ENCODE results near the gene ZSWIM6. TPM values are rescaled to one million over a fixed set of nuclear protein-coding genes. Genes with fewer than 3 reads are reported as not detected.

Gene ZSWIM6
- total and polyA plus RNA-seq, 8 donors = 2.9 to 39.3 (median 15.4) TPM

- H3K4me3 ChIP-seq = no peak overlapping the region
- H3K27ac ChIP-seq = no peak overlapping the region
- WGBS, 5 donors = 87 to 97% (median 93%) methylated on average over 6 of the region's 6 CpGs
- H3K4me1 ChIP-seq = peaks cover 10 to 64% (median 39%) of the 10 kb centered on the region in 4 donors
- no peak for TF ChIP-seq POLR2A (IDR thresholded peaks at IDR 0.05)
- TF ChIP-seq, protein P1, sequence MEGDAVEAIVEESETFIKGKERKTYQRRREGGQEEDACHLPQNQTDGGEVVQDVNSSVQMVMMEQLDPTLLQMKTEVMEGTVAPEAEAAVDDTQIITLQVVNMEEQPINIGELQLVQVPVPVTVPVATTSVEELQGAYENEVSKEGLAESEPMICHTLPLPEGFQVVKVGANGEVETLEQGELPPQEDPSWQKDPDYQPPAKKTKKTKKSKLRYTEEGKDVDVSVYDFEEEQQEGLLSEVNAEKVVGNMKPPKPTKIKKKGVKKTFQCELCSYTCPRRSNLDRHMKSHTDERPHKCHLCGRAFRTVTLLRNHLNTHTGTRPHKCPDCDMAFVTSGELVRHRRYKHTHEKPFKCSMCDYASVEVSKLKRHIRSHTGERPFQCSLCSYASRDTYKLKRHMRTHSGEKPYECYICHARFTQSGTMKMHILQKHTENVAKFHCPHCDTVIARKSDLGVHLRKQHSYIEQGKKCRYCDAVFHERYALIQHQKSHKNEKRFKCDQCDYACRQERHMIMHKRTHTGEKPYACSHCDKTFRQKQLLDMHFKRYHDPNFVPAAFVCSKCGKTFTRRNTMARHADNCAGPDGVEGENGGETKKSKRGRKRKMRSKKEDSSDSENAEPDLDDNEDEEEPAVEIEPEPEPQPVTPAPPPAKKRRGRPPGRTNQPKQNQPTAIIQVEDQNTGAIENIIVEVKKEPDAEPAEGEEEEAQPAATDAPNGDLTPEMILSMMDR (IDR thresholded peaks at IDR 0.05) = no peak
- no peak for TF ChIP-seq EP300 (IDR thresholded peaks at IDR 0.05)
- no peak for TF ChIP-seq POLR2AphosphoS5 (IDR thresholded peaks at IDR 0.05)
- no peaks in the 10 kb centered on the region for H3K36me3 ChIP-seq
- intact Hi-C loops (cut with DNase I; ENCODE audit: low total_unique reads) = no loop called here
- no peaks in the 10 kb centered on the region for H3K27me3 ChIP-seq
- H3K9me3 ChIP-seq = no peaks in the 10 kb centered on the region
- no peak for DNase-seq
Observed at GRCh38 chr5:61414806-61415205, 82.7 kb downstream of the ZSWIM6 start.

DNA sequence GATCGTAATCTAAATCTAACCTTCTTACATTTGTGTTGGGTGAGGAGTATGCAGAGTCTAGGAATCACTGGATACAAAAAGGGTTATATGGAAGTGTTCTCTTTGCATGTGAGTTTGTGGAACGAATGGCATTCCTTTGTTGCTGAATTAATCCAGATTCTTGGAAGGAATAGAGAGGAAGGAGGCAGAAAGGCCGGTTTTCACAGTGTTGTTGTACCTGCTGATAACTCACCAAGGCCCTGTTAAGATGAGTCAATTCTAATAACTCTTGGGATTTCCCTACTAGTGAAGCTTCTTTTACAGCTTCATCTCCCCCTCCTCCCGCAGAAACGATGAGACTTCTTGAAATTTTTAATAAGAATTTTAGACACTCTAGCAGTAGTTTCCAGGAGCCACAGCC, 84.0 kb downstream of the ZSWIM6 start:
- no peak for TF ChIP-seq EP300 (IDR thresholded peaks at IDR 0.05)
- no peak for TF ChIP-seq POLR2A (IDR thresholded peaks at IDR 0.05)
- TF ChIP-seq, protein P1 (IDR thresholded peaks at IDR 0.05) = no peak
- no peak for TF ChIP-seq POLR2AphosphoS5 (IDR thresholded peaks at IDR 0.05)
- no peaks in the 10 kb centered on the region for H3K36me3 ChIP-seq
- H3K27me3 ChIP-seq = no peaks in the 10 kb centered on the region
- WGBS, 5 donors = 36 to 52% (median 45%) methylated on average over 5 of the region's 5 CpGs
- DNase-seq = no peak
- peak overlapping the region in 1 of 5 donors; percentile 19 for H3K27ac ChIP-seq
- H3K9me3 ChIP-seq = no peaks in the 10 kb centered on the region
- intact Hi-C loops (cut with DNase I; ENCODE audit: low total_unique reads) = no loop called here
- no peak overlapping the region for H3K4me3 ChIP-seq
- peaks cover 10 to 56% (median 35%) of the 10 kb centered on the region in 4 donors for H3K4me1 ChIP-seq

DNA sequence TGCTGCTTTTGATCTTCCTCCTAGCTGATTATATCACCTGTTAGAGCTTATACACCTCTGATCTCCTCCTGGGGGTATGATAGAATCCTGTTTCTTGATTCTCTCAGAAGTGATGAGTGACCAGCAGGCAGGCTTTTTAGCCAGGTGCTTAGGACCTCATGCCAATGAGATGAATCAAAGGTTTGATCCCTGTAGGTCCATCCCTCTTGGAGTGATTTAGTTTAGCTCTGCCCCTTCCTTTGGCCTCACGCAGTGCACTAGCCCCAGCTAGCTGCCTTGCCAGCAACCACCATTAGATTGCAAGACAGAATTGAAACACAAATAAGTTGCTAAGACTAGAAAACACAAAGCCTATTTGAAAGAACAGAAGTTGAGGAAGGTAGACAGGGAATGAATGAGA, 84.4 kb downstream of the ZSWIM6 start:
- no peaks in the 10 kb centered on the region for H3K27me3 ChIP-seq
- peaks cover 10 to 56% (median 34%) of the 10 kb centered on the region in 4 donors for H3K4me1 ChIP-seq
- no peaks in the 10 kb centered on the region for H3K36me3 ChIP-seq
- H3K4me3 ChIP-seq = no peak overlapping the region
- TF ChIP-seq, protein P1 (IDR thresholded peaks at IDR 0.05) = no peak
- TF ChIP-seq POLR2A (IDR thresholded peaks at IDR 0.05) (no peak), EP300 (IDR thresholded peaks at IDR 0.05) (no peak), POLR2AphosphoS5 (IDR thresholded peaks at IDR 0.05) (no peak)
- peak overlapping the region in 1 of 5 donors; percentile 19 for H3K27ac ChIP-seq
- DNase-seq = no peak
- no peaks in the 10 kb centered on the region for H3K9me3 ChIP-seq
- intact Hi-C loops (cut with DNase I; ENCODE audit: low total_unique reads) = no loop called here
- WGBS, 5 donors = 48 to 71% (median 67%) methylated on average over 1 of the region's 1 CpG

DNA sequence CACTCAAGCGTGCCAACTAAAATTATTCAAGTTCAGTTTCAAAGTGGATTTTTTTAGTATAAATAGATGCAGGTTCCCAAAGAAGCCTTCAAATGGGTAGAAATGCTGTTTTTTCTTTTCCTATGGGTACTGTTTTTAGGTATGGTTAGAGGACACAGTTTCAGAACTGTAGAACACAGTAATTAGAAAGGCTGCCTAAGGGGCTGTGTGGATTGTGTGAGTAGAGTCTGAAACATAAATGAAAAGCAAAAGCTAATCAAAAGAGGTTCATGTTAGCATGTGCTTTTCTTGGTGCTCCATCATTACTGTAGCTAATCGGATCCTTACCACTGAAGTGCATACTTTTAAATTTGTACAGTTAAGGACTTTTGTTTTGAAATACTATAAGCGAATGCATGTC, 85.3 kb downstream of the ZSWIM6 start:
- TF ChIP-seq POLR2A (IDR thresholded peaks at IDR 0.05) = no peak
- no peak for TF ChIP-seq EP300 (IDR thresholded peaks at IDR 0.05)
- TF ChIP-seq, protein P1 (IDR thresholded peaks at IDR 0.05) = no peak
- TF ChIP-seq POLR2AphosphoS5 (IDR thresholded peaks at IDR 0.05) = no peak
- Histone ChIP-seq H3K4me1 (peaks cover 10 to 56% (median 32%) of the 10 kb centered on the region in 4 donors), H3K4me3 (no peak overlapping the region), H3K27ac (no peak overlapping the region), H3K27me3 (no peaks in the 10 kb centered on the region), H3K36me3 (no peaks in the 10 kb centered on the region), H3K9me3 (no peaks in the 10 kb centered on the region)
- intact Hi-C loops (cut with DNase I; ENCODE audit: low total_unique reads) = no loop called here
- WGBS, 5 donors = 37 to 58% (median 50%) methylated on average over 3 of the region's 3 CpGs
- no peak for DNase-seq

All from stomach (tissue), 9 donors.